Adrenal gland (tissue), 12 donors: Measurements from ENCODE around the gene CRYBG1. TPM values are rescaled to one million over a fixed set of nuclear protein-coding genes. Genes with fewer than 3 reads are reported as not detected.

Experiments
- DNase-seq, 7 donors: peaks; one replicate each; pipeline ENCODE4 v3.0.0-alpha.2; 2019 to 2020
- H3K27ac ChIP-seq, 5 donors: fragments of 200-600 bp; sonication (generic) in 4 of 5; 1 replicate in 3 of 5; 2 replicates in 2 of 5; pipeline versions ENCODE4 v1.5.1 to v1.8.0; 2016 to 2020; ENCODE audit warnings: mild to moderate bottlenecking in 1 of 5
- H3K27me3 ChIP-seq: fragments of 200-600 bp; 2 replicates; pipeline ENCODE4 v1.8.0; 2021
- H3K36me3 ChIP-seq, 2 donors: fragments of 200-600 bp; replicated peaks in 1 of 2; 1 replicate in 1 of 2; 2 replicates in 1 of 2; pipeline versions ENCODE4 v1.5.1 to v1.8.0; 2018 to 2022
- H3K4me1 ChIP-seq, 2 donors: fragments of 200-600 bp; replicated peaks in 1 of 2; 1 replicate in 1 of 2; 2 replicates in 1 of 2; pipeline versions ENCODE4 v1.5.1 to v1.8.0; 2018 to 2021
- H3K4me3 ChIP-seq, 4 donors: fragments of 200-600 bp; sonication (generic) in 3 of 4; one replicate each; pipeline ENCODE4 v1.5.1; 2016 to 2018
- H3K9me3 ChIP-seq, 3 donors: fragments of 200-600 bp; sonication (generic) in 1 of 3; replicated peaks in 1 of 3; 1 replicate in 2 of 3; 2 replicates in 1 of 3; pipeline versions ENCODE4 v1.5.1 to v1.8.0; 2016 to 2021
- CTCF ChIP-seq, 6 experiments: fragments of 450-650 bp in 4 of 6; fragments of 200-600 bp in 2 of 6; sonication (generic) in 1 of 6; IDR thresholded peaks; 1 replicate in 5 of 6; 2 replicates in 1 of 6; pipeline versions ENCODE4 v1.5.1 to v1.8.0; 2016 to 2021; ENCODE audit warnings: antibody characterized with exemption in 6 of 6, mild to moderate bottlenecking in 2 of 6, moderate library complexity in 1 of 6
- POLR2A ChIP-seq, 2 donors: fragments of 450-650 bp; IDR thresholded peaks; one replicate each; pipeline ENCODE4 v1.6.1; 2017; ENCODE audit warnings: antibody characterized with exemption in 2 of 2, mild to moderate bottlenecking in 2 of 2, moderate library complexity in 1 of 2
- WGBS, 4 donors: extraction: QIAGEN DNeasy Blood & Tissue Kit in 2 of 4; methylation state at CpG; one replicate each; pipeline versions ENCODE4 v1.1.5 to v1.1.7; 2013 to 2017; 5-methylcytosine and 5-hydroxymethylcytosine counted together
- intact Hi-C, 2 donors: fragments of 100-400 bp; cut with DNase I; formaldehyde crosslinking; loops; one replicate each; pipeline versions ENCODE4 v1.14.1 to v1.15.0; 2022 to 2023
- polyA plus RNA-seq, 3 donors: library from polyadenylated mRNA; stranded (reverse); fragments of 200-250 nt in 2 of 3; fragments of 350-450 nt in 1 of 3; fragmentation: Illumina TruSeq in 1 of 3; extraction: RNeasy Lipid Tissue Mini Kit (QIAGEN cat#74804) in 1 of 3; gene quantifications; one replicate each; pipeline ENCODE4 v1.2.3, GENCODE V29; 2013 to 2014
- total RNA-seq, 9 donors: library from RNA; depleted of rRNA in 4 of 9; stranded (reverse); fragments of >200 nt in 4 of 9; fragments of 120-200 nt in 1 of 9; fragmentation: NEBNext Ultra II Directional in 1 of 9; extraction: Animal tissue kit (Norgen Biotek cat#: 25700) in 1 of 9; gene quantifications; one replicate each; pipeline versions ENCODE4 v1.1.0 to v1.2.4, GENCODE V29; 2013 to 2023
- donor health status: healthy with polysubstance abuse.
- donor health status: Bipolar disorder and iron deficiency.
- donor health status: DM: yes; HTN: yes; CAD: no.
- donor health status: DM: no; HTN: no; CAD: no.
- donor health status: DM: no; HTN: no; CAD: no.
- donor health status: DM: yes; HTN: yes; CAD: no.

CRYBG1 gene
- total and polyA plus RNA-seq, 12 donors, result 0.83 to 5.1 (median 2.2) TPM

- Histone ChIP-seq H3K9me3 (no peaks in the 10 kb centered on the region), H3K36me3 (no peaks in the 10 kb centered on the region), H3K4me1 (no peaks in the 10 kb centered on the region), H3K27me3 (no peaks in the 10 kb centered on the region), H3K27ac (no peak overlapping the region), H3K4me3 (no peak overlapping the region)
- DNase-seq, result no peak
- TF ChIP-seq POLR2A (IDR thresholded peaks at IDR 0.05) (no peak), CTCF (IDR thresholded peaks at IDR 0.05) (no peak)
- 38 to 49% (median 44%) methylated on average over 2 of the region's 2 CpGs for WGBS, 4 donors
- intact Hi-C loops, result loop anchor here (5.0 to 10.0 kb wide), 2 partner anchors 126 to 234 kb away; no protein-coding TSS in a partner anchor
Measured at GRCh38 chr6:106568530-106568929, 208.0 kb downstream of the CRYBG1 start.

GRCh38 chr6:106569428-106569827 is 208.9 kb downstream of the CRYBG1 start:
- Histone ChIP-seq H3K4me3 (no peak overlapping the region), H3K36me3 (no peaks in the 10 kb centered on the region), H3K4me1 (peaks cover 0 to 3% of the 10 kb centered on the region in 2 donors), H3K27me3 (no peaks in the 10 kb centered on the region), H3K9me3 (no peaks in the 10 kb centered on the region), H3K27ac (no peak overlapping the region)
- TF ChIP-seq POLR2A (IDR thresholded peaks at IDR 0.05), result no peak
- TF ChIP-seq CTCF (IDR thresholded peaks at IDR 0.05), result no peak
- 84 to 96% (median 87%) methylated on average over 4 of the region's 4 CpGs for WGBS, 4 donors
- intact Hi-C loops, result loop anchor here (5.0 to 10.0 kb wide), 2 partner anchors 127 to 235 kb away; no protein-coding TSS in a partner anchor
- no peak for DNase-seq

GRCh38 chr6:106572436-106572835 is 211.9 kb downstream of the CRYBG1 start:
- no peak overlapping the region for H3K4me3 ChIP-seq
- H3K27me3 ChIP-seq, result no peaks in the 10 kb centered on the region
- peaks cover 0 to 11% of the 10 kb centered on the region in 2 donors for H3K4me1 ChIP-seq
- no peak overlapping the region for H3K27ac ChIP-seq
- 74 to 88% (median 80%) methylated on average over 5 of the region's 5 CpGs for WGBS, 4 donors
- TF ChIP-seq POLR2A (IDR thresholded peaks at IDR 0.05) (no peak), CTCF (IDR thresholded peaks at IDR 0.05) (no peak)
- no peaks in the 10 kb centered on the region for H3K9me3 ChIP-seq
- intact Hi-C loops, result no loop called here
- no peak for DNase-seq
- no peaks in the 10 kb centered on the region for H3K36me3 ChIP-seq

- H3K4me1 ChIP-seq, result peaks cover 0 to 11% of the 10 kb centered on the region in 2 donors
- WGBS, 4 donors, result 89 to 92% (median 90%) methylated on average over 6 of the region's 6 CpGs
- no peak for DNase-seq
- H3K9me3 ChIP-seq, result no peaks in the 10 kb centered on the region
- TF ChIP-seq POLR2A (IDR thresholded peaks at IDR 0.05), result no peak
- TF ChIP-seq CTCF (IDR thresholded peaks at IDR 0.05), result no peak
- intact Hi-C loops, result no loop called here
- H3K27me3 ChIP-seq, result no peaks in the 10 kb centered on the region
- no peaks in the 10 kb centered on the region for H3K36me3 ChIP-seq
- H3K27ac ChIP-seq, result no peak overlapping the region
- no peak overlapping the region for H3K4me3 ChIP-seq
Measured at GRCh38 chr6:106572875-106573585, 212.5 kb downstream of the CRYBG1 start.
